Activated naive CD8-positive, alpha-beta T cell treated with anti-CD3 and anti-CD28 coated beads for 36 hours (primary cell): ENCODE measurements around the gene SIGLEC15. TPM values are rescaled to one million over a fixed set of nuclear protein-coding genes. Genes with fewer than 3 reads are reported as not detected.
"Not testable (repeated sequence)": the region's sequence is repeated elsewhere in the genome, so short reads cannot be mapped to it uniquely, and the experiment has no call there.

Source experiments
- DNase-seq: peaks from one replicate; pipeline ENCODE4 v3.0.0; 2021
- H3K27ac Mint-ChIP-seq: one replicate; pipeline ENCODE4 v1.8.0; 2022; ENCODE audit warnings: mild to moderate bottlenecking, moderate library complexity, mixed read lengths
- H3K27me3 Mint-ChIP-seq: one replicate; pipeline ENCODE4 v1.8.0; 2022; ENCODE audit warnings: mild to moderate bottlenecking, mixed read lengths
- H3K36me3 Mint-ChIP-seq: one replicate; pipeline ENCODE4 v1.8.0; 2021; ENCODE audit warnings: mild to moderate bottlenecking, mixed read lengths
- H3K4me1 Mint-ChIP-seq: one replicate; pipeline ENCODE4 v1.8.0; 2021; ENCODE audit warnings: mixed read lengths
- H3K4me3 Mint-ChIP-seq: one replicate; pipeline ENCODE4 v1.8.0; 2022; ENCODE audit warnings: mild to moderate bottlenecking, moderate library complexity, mixed read lengths
- H3K9me3 Mint-ChIP-seq: one replicate; pipeline ENCODE4 v1.8.0; 2022; ENCODE audit warnings: mixed read lengths
- total RNA-seq, 2 experiments: library from RNA; stranded (reverse); gene quantifications; one replicate each; pipeline ENCODE4 v1.2.3, GENCODE V29; 2021

Gene SIGLEC15
- total RNA-seq, 2 experiments from 2014 or later = not detected

DNA sequence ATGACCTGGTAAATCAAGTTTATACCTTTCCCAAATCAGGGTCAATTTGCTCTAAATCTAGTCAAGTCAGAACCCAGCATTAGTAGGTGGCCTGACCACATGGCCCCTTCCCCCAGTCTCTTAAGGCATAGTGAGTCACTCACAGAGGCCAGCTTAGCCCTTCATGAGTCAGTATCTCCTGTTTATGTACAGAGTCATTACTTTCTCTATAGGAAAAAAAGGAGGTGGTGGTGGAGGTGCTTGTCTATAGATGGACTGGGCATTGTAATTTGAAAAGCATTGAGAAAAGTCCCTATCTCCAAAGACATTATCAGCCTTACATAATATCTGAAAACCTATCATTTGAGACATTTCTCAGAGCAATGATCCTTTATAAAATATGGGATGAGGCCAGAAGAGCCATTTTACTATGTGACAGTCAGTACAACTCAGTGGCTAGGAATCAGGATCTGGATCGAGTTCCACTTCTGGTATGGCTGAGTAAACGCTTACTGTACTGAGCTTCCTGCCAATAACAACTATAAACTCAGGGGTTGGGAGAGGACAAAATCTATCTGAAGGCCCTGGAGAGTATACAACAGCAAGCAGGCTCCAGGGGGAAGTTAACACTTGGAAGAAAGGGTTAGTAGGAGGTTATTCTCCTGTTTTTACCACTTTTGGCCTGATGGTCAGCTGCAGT is 22.5 kb upstream of the SIGLEC15 start:
- peak; percentile 32 for DNase-seq
- no peak overlapping the region for H3K4me3 Mint-ChIP-seq
- H3K9me3 Mint-ChIP-seq = peaks cover 9% of the 10 kb centered on the region
- H3K27ac Mint-ChIP-seq = peak overlapping the region; percentile 57
- H3K36me3 Mint-ChIP-seq = peaks cover 13% of the 10 kb centered on the region
- H3K27me3 Mint-ChIP-seq = peaks cover 8% of the 10 kb centered on the region
- H3K4me1 Mint-ChIP-seq = peaks cover 11% of the 10 kb centered on the region

GRCh38 chr18:45805551-45805950 is 19.9 kb upstream of the SIGLEC15 start:
- Mint-ChIP-seq H3K4me3 (no peak overlapping the region), H3K36me3 (peaks cover 18% of the 10 kb centered on the region), H3K27me3 (peaks cover 8% of the 10 kb centered on the region), H3K9me3 (peaks cover 17% of the 10 kb centered on the region), H3K27ac (no peak overlapping the region), H3K4me1 (peaks cover 24% of the 10 kb centered on the region)
- no peak for DNase-seq

DNA sequence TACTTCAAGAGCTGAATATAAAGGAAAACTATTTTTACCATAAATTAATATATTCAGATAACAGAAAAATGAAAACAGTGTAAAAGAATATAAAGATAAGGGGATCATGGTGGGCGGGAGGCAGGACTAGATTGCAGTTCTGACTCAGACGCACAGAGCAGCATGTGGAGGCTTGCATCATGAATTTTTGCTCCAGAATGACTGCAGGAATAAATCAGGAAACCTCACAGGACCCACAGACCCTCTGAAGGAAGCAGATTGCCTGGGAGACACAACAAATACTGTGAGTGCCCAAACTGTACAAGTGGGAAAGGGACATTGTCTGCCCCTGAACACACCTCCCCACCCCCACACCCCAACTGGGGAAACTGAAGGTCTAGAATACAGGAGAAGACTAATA is 19.2 kb upstream of the SIGLEC15 start:
- Mint-ChIP-seq H3K4me3 (no peak overlapping the region), H3K27me3 (peaks cover 8% of the 10 kb centered on the region), H3K27ac (no peak overlapping the region), H3K36me3 (peaks cover 18% of the 10 kb centered on the region), H3K9me3 (peaks cover 17% of the 10 kb centered on the region), H3K4me1 (peaks cover 26% of the 10 kb centered on the region)
- no peak for DNase-seq

DNA sequence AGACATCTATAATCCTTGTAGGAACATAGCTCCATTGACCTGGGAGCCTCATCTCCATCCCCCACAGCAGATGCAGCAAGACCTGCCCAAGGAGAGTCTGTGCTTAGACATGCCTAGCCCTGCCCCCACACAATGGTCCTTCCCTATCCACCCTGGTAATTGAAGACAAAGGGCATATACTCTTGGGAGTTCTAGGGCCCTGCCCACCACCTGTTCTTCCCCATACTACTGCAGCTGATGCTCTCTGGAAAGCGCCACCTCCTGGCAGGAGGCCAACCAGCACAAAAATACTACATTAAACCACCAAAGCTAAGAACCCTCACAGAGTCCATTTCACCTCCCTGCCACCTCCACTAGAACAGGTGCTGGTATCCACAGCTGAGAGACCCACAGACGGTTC is 18.3 kb upstream of the SIGLEC15 start:
- DNase-seq, H3K27ac Mint-ChIP-seq: not testable (repeated sequence)
- peaks cover 18% of the 10 kb centered on the region for H3K36me3 Mint-ChIP-seq

DNA sequence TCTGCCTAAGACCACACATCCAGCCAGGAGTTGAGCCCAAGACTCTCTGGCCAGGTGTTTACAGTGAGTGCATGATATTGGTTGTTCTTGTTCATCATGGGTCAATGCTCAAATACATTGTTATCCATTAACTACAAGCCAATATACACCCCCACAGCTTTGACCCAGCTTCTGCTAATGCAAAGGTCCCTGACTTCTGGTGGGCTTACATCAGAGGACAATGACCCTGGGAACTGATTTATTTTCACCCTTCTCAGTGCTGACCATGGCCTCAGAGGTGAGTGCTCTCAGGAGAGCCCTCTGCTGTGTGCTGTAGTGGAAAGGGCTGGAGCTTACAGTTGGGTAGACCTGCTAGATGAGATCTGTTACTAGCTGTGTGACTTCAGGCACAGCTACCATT is 10.7 kb upstream of the SIGLEC15 start:
- not testable (repeated sequence) for H3K27me3 Mint-ChIP-seq, H3K9me3 Mint-ChIP-seq, DNase-seq, H3K4me1 Mint-ChIP-seq, H3K27ac Mint-ChIP-seq, H3K4me3 Mint-ChIP-seq, H3K36me3 Mint-ChIP-seq

More for the DNA sequence above, 18.3 kb upstream of the SIGLEC15 start:
- not testable (repeated sequence) for H3K27me3 Mint-ChIP-seq, H3K4me3 Mint-ChIP-seq
- H3K4me1 Mint-ChIP-seq = peaks cover 26% of the 10 kb centered on the region
- H3K9me3 Mint-ChIP-seq = peaks cover 17% of the 10 kb centered on the region

DNA sequence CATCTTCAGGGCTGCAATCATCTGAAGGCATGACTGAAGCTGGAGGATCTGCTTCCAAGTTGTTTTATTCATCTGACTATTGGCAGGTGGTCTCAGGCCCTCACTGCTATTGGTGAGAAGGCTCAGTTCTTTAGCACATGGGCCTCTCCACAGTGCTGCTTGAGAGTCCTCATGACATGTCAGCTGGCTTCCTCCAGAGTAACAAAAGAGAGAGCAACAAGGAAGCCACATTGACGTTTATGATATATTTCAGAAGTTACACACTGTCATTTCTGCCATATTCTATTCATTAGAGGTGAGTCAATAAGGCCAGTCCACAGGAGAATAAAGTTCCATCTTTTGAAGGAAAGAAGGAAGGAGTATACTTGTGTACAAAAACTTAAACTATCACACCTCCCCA is 7.9 kb upstream of the SIGLEC15 start:
- Mint-ChIP-seq H3K4me1 (no peaks in the 10 kb centered on the region), H3K9me3 (peaks cover 5% of the 10 kb centered on the region), H3K27me3 (peaks cover 4% of the 10 kb centered on the region), H3K4me3 (no peak overlapping the region), H3K27ac (no peak overlapping the region), H3K36me3 (peaks cover 2% of the 10 kb centered on the region)
- DNase-seq = no peak

DNA sequence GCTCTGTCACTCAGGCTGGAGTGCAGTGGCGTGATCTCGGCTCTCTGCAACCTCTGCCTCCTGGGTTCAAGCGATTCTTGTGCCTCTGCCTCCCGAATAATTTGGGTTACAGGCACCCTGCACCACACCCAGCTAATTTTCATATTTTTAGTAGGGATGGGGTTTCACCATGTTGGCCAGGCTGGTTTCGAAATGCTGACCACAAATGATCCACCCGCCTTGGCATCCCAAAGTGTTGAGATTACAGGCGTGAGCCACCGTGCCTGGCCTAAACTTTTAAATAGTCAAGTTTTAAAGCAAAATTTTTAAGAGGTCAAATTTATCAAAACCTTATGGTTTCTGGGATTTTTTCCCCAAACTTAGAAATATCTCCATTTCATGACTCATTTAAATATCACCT is 6.7 kb upstream of the SIGLEC15 start:
- H3K27me3 Mint-ChIP-seq = not testable (repeated sequence)

DNA sequence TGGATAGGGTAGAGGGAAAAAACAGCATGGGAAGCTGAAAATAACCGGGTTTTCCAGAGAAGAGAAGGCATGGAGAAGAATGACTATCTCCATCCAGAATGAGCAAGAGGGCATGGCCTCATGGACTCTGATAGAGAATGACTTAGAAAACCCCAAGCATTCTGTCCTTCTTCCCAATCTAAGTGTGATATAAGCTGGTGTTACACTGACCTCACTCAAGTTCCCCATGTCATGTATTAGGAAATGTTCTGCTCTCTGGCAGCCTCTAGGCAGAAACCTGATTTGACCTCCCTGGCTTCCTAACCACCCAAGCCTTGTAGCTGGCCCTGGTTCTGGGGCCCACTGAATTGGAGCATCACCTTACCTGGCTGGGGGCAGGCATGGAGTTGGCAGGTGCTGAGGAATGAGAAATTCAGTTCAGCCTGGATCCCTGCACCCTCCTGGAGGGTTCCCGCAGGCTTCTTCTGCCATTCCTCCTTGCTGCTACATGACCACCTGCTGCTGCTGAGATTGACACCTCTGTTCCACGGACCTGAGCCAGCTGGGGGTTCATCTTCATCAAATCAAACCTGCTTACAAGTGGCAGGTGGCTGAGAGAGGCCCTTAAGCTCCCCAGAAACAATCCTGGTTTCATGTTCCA is 5.2 kb upstream of the SIGLEC15 start:
- Mint-ChIP-seq H3K4me3 (no peak overlapping the region), H3K4me1 (peaks cover 4% of the 10 kb centered on the region), H3K36me3 (peaks cover 2% of the 10 kb centered on the region), H3K27me3 (peaks cover 4% of the 10 kb centered on the region), H3K27ac (no peak overlapping the region), H3K9me3 (peaks cover 3% of the 10 kb centered on the region)
- DNase-seq = no peak

More for the DNA sequence above, 6.7 kb upstream of the SIGLEC15 start:
- not testable (repeated sequence) for H3K4me1 Mint-ChIP-seq, H3K27ac Mint-ChIP-seq, DNase-seq, H3K9me3 Mint-ChIP-seq, H3K36me3 Mint-ChIP-seq, H3K4me3 Mint-ChIP-seq

- peaks cover 3% of the 10 kb centered on the region for H3K9me3 Mint-ChIP-seq
- no peak for DNase-seq
- H3K4me1 Mint-ChIP-seq = peaks cover 11% of the 10 kb centered on the region
- no peak overlapping the region for H3K27ac Mint-ChIP-seq
- no peak overlapping the region for H3K4me3 Mint-ChIP-seq
- peaks cover 2% of the 10 kb centered on the region for H3K36me3 Mint-ChIP-seq
- H3K27me3 Mint-ChIP-seq = peaks cover 4% of the 10 kb centered on the region
These were observed 4.4 kb upstream of the SIGLEC15 start for GRCh38 chr18:45821026-45821425.

GRCh38 chr18:45821711-45822110 is 3.8 kb upstream of the SIGLEC15 start:
- H3K27ac Mint-ChIP-seq = no peak overlapping the region
- no peak for DNase-seq
- H3K4me1 Mint-ChIP-seq = peaks cover 11% of the 10 kb centered on the region
- H3K36me3 Mint-ChIP-seq = no peaks in the 10 kb centered on the region
- peaks cover 1% of the 10 kb centered on the region for H3K9me3 Mint-ChIP-seq
- peaks cover 4% of the 10 kb centered on the region for H3K27me3 Mint-ChIP-seq
- H3K4me3 Mint-ChIP-seq = no peak overlapping the region

DNA sequence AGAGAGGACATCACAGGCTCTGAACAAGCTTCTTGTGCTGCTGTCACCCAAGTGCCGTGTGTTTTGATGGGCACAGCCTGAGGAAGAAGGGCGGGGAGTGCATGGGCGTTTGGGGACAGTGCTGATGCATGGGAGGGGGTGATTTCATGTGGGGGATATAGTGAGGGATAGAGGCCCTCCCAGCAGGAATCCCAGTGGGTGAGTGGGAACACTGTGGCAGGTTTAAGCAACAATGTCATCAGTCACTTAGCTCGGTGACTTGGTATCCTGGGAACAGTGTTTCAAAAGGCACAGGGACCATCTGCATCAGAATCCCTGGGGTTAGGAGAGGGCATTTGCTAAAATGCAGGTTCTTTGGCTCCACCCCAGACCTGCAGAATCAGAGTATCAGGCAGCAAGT is 609 bp downstream of the SIGLEC15 start:
- Mint-ChIP-seq H3K4me3 (no peak overlapping the region), H3K36me3 (no peaks in the 10 kb centered on the region), H3K27me3 (peaks cover 4% of the 10 kb centered on the region), H3K9me3 (no peaks in the 10 kb centered on the region), H3K4me1 (peaks cover 19% of the 10 kb centered on the region), H3K27ac (no peak overlapping the region)
- no peak for DNase-seq

DNA sequence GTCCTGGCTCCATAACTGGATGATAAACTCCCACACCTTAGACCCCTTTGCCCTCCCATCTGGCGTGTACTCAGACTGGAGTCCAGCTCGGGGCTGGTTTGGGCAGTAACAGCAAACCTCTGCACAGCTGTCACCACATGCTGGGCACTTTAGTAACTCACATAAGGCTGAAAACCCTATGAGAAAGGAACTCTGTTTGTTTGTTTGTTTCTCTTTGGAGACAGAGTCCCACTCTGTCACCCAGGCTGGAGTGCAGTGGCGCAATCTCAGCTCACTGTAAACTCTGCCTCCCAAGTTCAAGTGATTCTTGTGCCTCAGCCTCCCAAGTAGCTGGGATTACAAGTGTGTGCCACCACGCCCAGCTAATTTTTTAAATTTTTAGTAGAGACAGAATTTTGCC is 1.2 kb downstream of the SIGLEC15 start:
- H3K4me3 Mint-ChIP-seq, H3K27me3 Mint-ChIP-seq, H3K36me3 Mint-ChIP-seq, DNase-seq, H3K27ac Mint-ChIP-seq, H3K9me3 Mint-ChIP-seq: not testable (repeated sequence)
- H3K4me1 Mint-ChIP-seq = peaks cover 19% of the 10 kb centered on the region

DNA sequence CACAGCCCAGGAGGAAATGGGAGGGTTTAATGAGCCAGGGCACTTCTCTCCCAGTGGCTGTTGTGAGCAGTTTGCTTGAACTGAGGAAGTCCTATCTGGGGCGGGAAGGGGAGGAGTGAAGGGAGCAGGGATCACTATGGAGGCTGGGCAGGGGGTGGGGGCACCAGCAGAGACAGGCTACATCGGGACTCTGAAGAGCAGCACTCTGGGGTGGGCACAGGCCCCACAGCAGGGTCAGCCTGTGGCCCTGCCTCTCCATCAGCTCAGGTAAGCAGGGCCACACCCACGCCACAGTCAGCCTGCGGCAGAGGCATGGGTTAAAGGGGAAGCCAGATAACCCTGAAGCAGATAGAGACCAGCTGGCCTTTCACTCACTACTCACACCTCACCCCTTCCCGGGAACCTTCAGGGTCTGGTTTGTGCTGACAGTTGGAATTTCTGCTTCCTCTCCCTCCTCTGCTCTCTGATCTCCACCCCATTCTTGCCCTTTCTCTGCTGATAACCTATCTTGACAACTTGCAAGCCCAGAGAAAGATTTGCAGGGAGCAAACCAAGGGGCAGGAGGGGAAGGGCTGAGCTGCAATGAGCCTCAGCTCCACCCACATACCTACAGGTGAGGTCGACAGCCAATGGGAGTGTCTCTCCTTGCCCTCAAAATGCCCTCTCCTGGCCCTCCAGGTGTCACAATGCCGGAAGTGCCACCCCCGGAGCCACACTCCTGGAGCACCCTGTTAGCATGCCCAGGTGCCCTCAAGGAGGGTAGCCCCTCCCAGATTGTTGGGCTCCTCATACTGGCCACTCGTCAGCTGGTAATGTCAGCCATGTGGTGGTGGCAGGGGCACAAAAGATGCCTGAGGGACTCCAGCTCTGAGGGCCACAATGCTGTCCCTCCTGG is 3.7 kb downstream of the SIGLEC15 start:
- H3K4me1 Mint-ChIP-seq = peaks cover 19% of the 10 kb centered on the region
- no peak overlapping the region for H3K27ac Mint-ChIP-seq

GRCh38 chr18:45829855-45830254 is 4.4 kb downstream of the SIGLEC15 start:
- no peak overlapping the region for H3K4me3 Mint-ChIP-seq
- H3K27me3 Mint-ChIP-seq = peaks cover 5% of the 10 kb centered on the region
- H3K27ac Mint-ChIP-seq = no peak overlapping the region
- no peaks in the 10 kb centered on the region for H3K9me3 Mint-ChIP-seq
- no peak for DNase-seq
- H3K36me3 Mint-ChIP-seq = no peaks in the 10 kb centered on the region
- H3K4me1 Mint-ChIP-seq = peaks cover 15% of the 10 kb centered on the region

More for the DNA sequence above, 3.7 kb downstream of the SIGLEC15 start:
- no peak for DNase-seq
- H3K27me3 Mint-ChIP-seq = peaks cover 3% of the 10 kb centered on the region
- H3K36me3 Mint-ChIP-seq = no peaks in the 10 kb centered on the region
- H3K4me3 Mint-ChIP-seq = no peak overlapping the region
- no peaks in the 10 kb centered on the region for H3K9me3 Mint-ChIP-seq

GRCh38 chr18:45830917-45831316 is 5.4 kb downstream of the SIGLEC15 start:
- DNase-seq = no peak
- H3K9me3 Mint-ChIP-seq = no peaks in the 10 kb centered on the region
- H3K36me3 Mint-ChIP-seq = no peaks in the 10 kb centered on the region
- peaks cover 15% of the 10 kb centered on the region for H3K27me3 Mint-ChIP-seq
- H3K4me1 Mint-ChIP-seq = peaks cover 9% of the 10 kb centered on the region
- no peak overlapping the region for H3K4me3 Mint-ChIP-seq
- no peak overlapping the region for H3K27ac Mint-ChIP-seq
